HepG2 (cell line): ENCODE data around the gene CCL17. TPM values are rescaled to one million over a fixed set of nuclear protein-coding genes. Genes with fewer than 3 reads are reported as not detected.

Experiments used
- ATAC-seq: fragments of 200-7000 bp; cut with Tn5 transposase; 3 replicates; pipeline ENCODE4 v1.9.1; 2020; ENCODE audit warnings: mild to moderate bottlenecking, moderate library complexity
- BruUV-seq: library from RNA; stranded (reverse); fragments of 400-500 nt; replicated peaks from 2 replicates; lab custom pipeline; 2021; lab: Mats Ljungman, UMichigan
- CTCF ChIA-PET: fragments of 300-600 bp; formaldehyde crosslinking; extraction: SDS; loops from one replicate; lab custom pipeline; 2021; ENCODE audit warnings: low total read pairs, inconsistent platforms, low intra/inter-chr PET ratio; lab: Yijun Ruan, JAX
- POLR2A ChIA-PET: fragments of 350-600 bp; sonication (Branson Sonifier 250); formaldehyde crosslinking; loops from one replicate; lab custom pipeline; 2020; ENCODE audit warnings: antibody characterized with exemption, inconsistent platforms; lab: Yijun Ruan, JAX
- DNase-seq: peaks from one replicate; pipeline ENCODE4 v3.0.0-alpha.2; 2015; ENCODE audit warnings: low spot score
- FAIRE-seq: peaks from 3 replicates; lab custom pipeline; 2011; peaks lifted over from hg19 to GRCh38; lab: Jason Lieb, UNC
- H2AFZ ChIP-seq: one replicate; pipeline ENCODE4 v1.6.1; 2011; ENCODE audit warnings: low read length, inconsistent platforms
- H3K27ac ChIP-seq: fragments of 300-600 bp; 3 replicates; pipeline ENCODE4 v1.8.0; 2011; ENCODE audit warnings: mixed run types, mild to moderate bottlenecking, mixed read lengths, low read length, inconsistent platforms; ENCODE audit not compliant: insufficient read depth; ENCODE audit errors: extremely low read length
- H3K27me3 ChIP-seq, 2 experiments: fragments of 200-600 bp in 1 of 2; 2 replicates in 1 of 2; 3 replicates in 1 of 2; pipeline versions ENCODE4 v1.6.0 to v1.8.0; 2011; ENCODE audit warnings: low read length in 2 of 2, mild to moderate bottlenecking in 2 of 2, moderate library complexity in 2 of 2, inconsistent platforms in 1 of 2; ENCODE audit not compliant: insufficient read depth in 2 of 2, control insufficient read depth in 1 of 2
- H3K36me3 ChIP-seq, 2 experiments: fragments of 200-600 bp in 1 of 2; replicated peaks in 1 of 2; 2 replicates in 1 of 2; 3 replicates in 1 of 2; pipeline versions ENCODE4 v1.5.1 to v1.8.0; 2011; ENCODE audit warnings: low read length in 2 of 2, inconsistent platforms in 1 of 2; ENCODE audit not compliant: insufficient read depth in 2 of 2, control insufficient read depth in 1 of 2
- H3K4me1 ChIP-seq: 2 replicates; pipeline ENCODE4 v1.5.1; 2012; ENCODE audit warnings: low read length, inconsistent platforms; ENCODE audit not compliant: insufficient read depth
- H3K4me2 ChIP-seq: 2 replicates; pipeline ENCODE4 v1.6.0; 2011; ENCODE audit warnings: low read depth, low read length, inconsistent platforms
- H3K4me3 ChIP-seq, 3 experiments: fragments of 200-600 bp in 1 of 3; sonication (generic), shearing (Covaris generic) in 1 of 3; replicated peaks in 1 of 3; 2 replicates each; pipeline ENCODE4 v1.5.1; 2011 to 2016; ENCODE audit warnings: low read length in 3 of 3, inconsistent platforms in 2 of 3, low read depth in 2 of 3, mild to moderate bottlenecking in 2 of 3, control low read depth in 1 of 3, mixed read lengths in 1 of 3; ENCODE audit not compliant: insufficient read depth in 1 of 3
- H3K79me2 ChIP-seq: one replicate; pipeline ENCODE4 v1.6.1; 2011; ENCODE audit warnings: low read length, inconsistent platforms; ENCODE audit not compliant: insufficient read depth
- H3K9ac ChIP-seq: 2 replicates; pipeline ENCODE4 v1.6.0; 2011; ENCODE audit warnings: mild to moderate bottlenecking, low read depth, low read length, inconsistent platforms; ENCODE audit not compliant: insufficient read depth
- H3K9me3 ChIP-seq: 2 replicates; pipeline ENCODE4 v1.5.1; 2012; ENCODE audit warnings: mild to moderate bottlenecking, low read length
- H4K20me1 ChIP-seq: 2 replicates; pipeline ENCODE4 v1.6.0; 2011; ENCODE audit warnings: inconsistent platforms, mild to moderate bottlenecking, low read length, moderate library complexity; ENCODE audit not compliant: insufficient read depth
- CBX1 ChIP-seq: IDR thresholded peaks from one replicate; pipeline ENCODE4 v1.6.1; 2016; ENCODE audit warnings: antibody characterized with exemption, low read depth
- HNRNPL ChIP-seq: fragments of 200-400 bp; formaldehyde crosslinking; IDR thresholded peaks from 2 replicates; pipeline ENCODE4 v1.6.1; 2017; ENCODE audit warnings: mild to moderate bottlenecking, low read depth, low read length
- MNT ChIP-seq: fragments of 450-650 bp; IDR thresholded peaks from 2 replicates; pipeline ENCODE4 v1.6.1; 2016
- NFE2L1 ChIP-seq: sonication (generic); formaldehyde crosslinking; IDR thresholded peaks from 2 replicates; pipeline ENCODE4 v1.4.0; 2020; ENCODE audit warnings: missing genetic modification reagents, mild to moderate bottlenecking, borderline replicate concordance
- NONO ChIP-seq, 2 experiments: fragments of 450-650 bp in 1 of 2; sonication (generic) in 1 of 2; formaldehyde crosslinking in 1 of 2; IDR thresholded peaks in 1 of 2; conservative IDR thresholded peaks in 1 of 2; 2 replicates each; pipeline versions ENCODE4 v1.6.1 to v1.8.0; 2017 to 2022; ENCODE audit warnings: mild to moderate bottlenecking in 1 of 2, missing genetic modification reagents in 1 of 2, moderate library complexity in 1 of 2
- POGZ ChIP-seq: sonication (generic); formaldehyde crosslinking; IDR thresholded peaks from 2 replicates; pipeline ENCODE4 v1.4.0; 2020; ENCODE audit warnings: mild to moderate bottlenecking, missing genetic modification reagents
- RARG ChIP-seq: sonication (generic); formaldehyde crosslinking; IDR thresholded peaks from 2 replicates; pipeline ENCODE4 v1.4.0; 2020; ENCODE audit warnings: low read depth, mild to moderate bottlenecking, missing genetic modification reagents
- SP1 ChIP-seq, 2 experiments: fragments of 450-650 bp in 1 of 2; sonication (generic) in 1 of 2; formaldehyde crosslinking in 1 of 2; IDR thresholded peaks; 2 replicates each; pipeline versions ENCODE4 v1.4.0 to v1.6.1; 2016 to 2020; ENCODE audit warnings: missing genetic modification reagents in 1 of 2
- SRSF1 ChIP-seq: fragments of 200-400 bp; formaldehyde crosslinking; optimal IDR thresholded peaks from 2 replicates; pipeline ENCODE3; 2017; ENCODE audit warnings: mild to moderate bottlenecking, low read depth, low read length, moderate library complexity
- SRY ChIP-seq: sonication (generic); formaldehyde crosslinking; IDR thresholded peaks from 2 replicates; pipeline ENCODE4 v1.8.0; 2022; ENCODE audit warnings: mild to moderate bottlenecking, missing genetic modification reagents
- SUZ12 ChIP-seq: fragments of 150-350 bp; IDR thresholded peaks from 2 replicates; pipeline ENCODE4 v1.6.1; 2014; ENCODE audit warnings: low read depth, low read length
- TBP ChIP-seq: sonication (generic); formaldehyde crosslinking; IDR thresholded peaks from 2 replicates; pipeline ENCODE4 v1.5.0; 2020; ENCODE audit warnings: missing genetic modification reagents
- WIZ ChIP-seq: sonication (generic); formaldehyde crosslinking; IDR thresholded peaks from 2 replicates; pipeline ENCODE4 v1.5.1; 2020; ENCODE audit warnings: mild to moderate bottlenecking, missing genetic modification reagents
- ZMAT3 ChIP-seq: sonication (generic); formaldehyde crosslinking; conservative IDR thresholded peaks from 2 replicates; pipeline ENCODE4 v1.7.0; 2021; ENCODE audit warnings: missing genetic modification reagents
- ZNF10 ChIP-seq: sonication (generic); formaldehyde crosslinking; IDR thresholded peaks from 2 replicates; pipeline ENCODE4 v1.4.0; 2020; ENCODE audit warnings: mild to moderate bottlenecking, low read depth, missing genetic modification reagents, borderline replicate concordance
- ZNF33A ChIP-seq: sonication (generic); formaldehyde crosslinking; IDR thresholded peaks from 2 replicates; pipeline ENCODE4 v1.5.1; 2020; ENCODE audit warnings: missing genetic modification reagents, mild to moderate bottlenecking, moderate library complexity, borderline replicate concordance
- ZNF569 ChIP-seq: sonication (generic); formaldehyde crosslinking; IDR thresholded peaks from 2 replicates; pipeline ENCODE4 v1.5.0; 2020; ENCODE audit warnings: mild to moderate bottlenecking, missing genetic modification reagents, moderate library complexity, borderline replicate concordance
- ZNF598 ChIP-seq: sonication (generic); formaldehyde crosslinking; IDR thresholded peaks from 2 replicates; pipeline ENCODE4 v1.5.1; 2020; ENCODE audit warnings: mild to moderate bottlenecking, missing genetic modification reagents, borderline replicate concordance
- ZNF891 ChIP-seq: sonication (generic); formaldehyde crosslinking; IDR thresholded peaks from 2 replicates; pipeline ENCODE4 v1.5.0; 2020; ENCODE audit warnings: mild to moderate bottlenecking, missing genetic modification reagents
- WGBS: methylation state at CpG from one replicate; pipeline ENCODE4 v1.1.6; 2017; ENCODE audit warnings: low lambda C conversion rate; 5-methylcytosine and 5-hydroxymethylcytosine counted together
- in situ Hi-C: cut with HindIII; loops from 2 replicates; pipeline ENCODE4 v1.10.0; 2017; ENCODE audit warnings: low pct_unique_long_range_greater_than_20kb; ENCODE audit not compliant: extremely low pct_ligation_motif_present
- intact Hi-C: fragments of 100-400 bp; cut with micrococcal nuclease; formaldehyde crosslinking; loops from one replicate; pipeline ENCODE4 v1.10.0; 2022; ENCODE audit not compliant: unreplicated experiment
- polyA plus RNA-seq, 8 experiments: library from polyadenylated mRNA; depleted of rRNA in 3 of 8; stranded (reverse) in 7 of 8; unstranded in 1 of 8; fragments of >200 nt; fragmentation: Illumina TruSeq in 4 of 8; extraction: Trizol in 4 of 8; gene quantifications; 2 replicates each; pipeline versions ENCODE4 v1.2.1 to v1.2.3, GENCODE V29; 2011 to 2016; ENCODE audit warnings: low read depth in 4 of 8, missing spikeins in 1 of 8, mixed read lengths in 1 of 8; ENCODE audit not compliant: insufficient read depth in 1 of 8
- total RNA-seq, 5 experiments: library from RNA; depleted of rRNA; stranded (reverse); fragments of >200 nt; fragmentation: Illumina TruSeq; extraction: Trizol; gene quantifications; 2 replicates each; pipeline ENCODE4 v1.2.3, GENCODE V29; 2016; ENCODE audit warnings: low read depth in 1 of 5
- TF ChIP-seq, protein P1 (sequence below), 2 experiments: fragments of 450-650 bp in 1 of 2; sonication (generic) in 1 of 2; formaldehyde crosslinking; IDR thresholded peaks; 2 replicates each; pipeline versions ENCODE4 v1.5.0 to v1.8.0; 2020 to 2022; ENCODE audit warnings: mild to moderate bottlenecking in 1 of 2, missing genetic modification reagents in 1 of 2

CCL17 gene
- total and polyA plus RNA-seq, 2 of the 13 experiments (the other 11 are each of a cell fraction or from before 2014, with no cell fraction given) = not detected

- TF ChIP-seq TBP (CRISPR knock-in tag) (no peak), ZNF33A (0 out of 2 replicates have a peak, but pooled peaks have one; percentile 23), WIZ (CRISPR knock-in tag) (no peak), NFE2L1 (CRISPR knock-in tag) (no peak), ZNF891 (CRISPR knock-in tag) (peak; percentile 54), SP1 (IDR thresholded peaks at IDR 0.05) (no peak), SP1 (CRISPR knock-in tag; IDR thresholded peaks at IDR 0.05) (peak; percentile 29; the same call in 1 of the 2 replicates), RARG (no peak), NONO (IDR thresholded peaks at IDR 0.05) (no peak), NONO (CRISPR knock-in tag; conservative IDR thresholded peaks at IDR 0.05) (no peak)
Measured at GRCh38 chr16:57446531-57447185, 42.1 kb downstream of the CCL17 start (continued).

GRCh38 chr16:57447186-57447962 lies 42.8 kb downstream of the CCL17 start, which contains the start of the genes CIAPIN1 and COQ9:
Gene CIAPIN1, minus strand, starts transcription at chr16:57447385. Its CDS starts 6,457 bp downstream, at chr16:57440928.
Gene COQ9, plus strand, starts transcription at chr16:57447479. Its CDS starts 27 bp downstream, at chr16:57447506.
- in situ Hi-C loops = no loop called here
- Histone ChIP-seq H3K79me2 (peaks cover 24% of the 10 kb centered on the region), H3K27me3 (no peaks in the 10 kb centered on the region; a peak in 1 of 5 replicates), H3K36me3 (peaks cover 8 to 18% of the 10 kb centered on the region in 2 experiments; a peak in 4 of 5 replicates), H3K9me3 (no peaks in the 10 kb centered on the region), H4K20me1 (no peaks in the 10 kb centered on the region), H3K4me1 (peaks cover 46% of the 10 kb centered on the region), H3K9ac (peak within 1 kb of the TSS; percentile 97), H3K27ac (peak within 1 kb of the TSS; percentile 76), H3K4me2 (peak within 1 kb of the TSS; percentile 98), H2AFZ (no peak within 1 kb of the TSS), H3K4me3 (peak within 1 kb of the TSS; percentile 81 to 95 (median 90))
- peak; percentile 8 for FAIRE-seq
- DNase-seq = peak; percentile 92
- CTCF ChIA-PET = no interaction called here
- peak; percentile 99 for ATAC-seq
- WGBS = under 1% methylated on average over 41 of the region's 68 CpGs
- TSS peak; percentile 68 for BruUV-seq
- POLR2A ChIA-PET = interaction anchor here (0.5 to 3.8 kb wide), 38 partner anchors 9 to 1012 kb away, joined by 3 to 55 read pairs (median 5); partner anchors contain the start of genes CFAP20, CX3CL1, DOK4 and KATNB1
- intact Hi-C loops = loop anchor here (2.0 kb wide), 1 partner anchor 29 kb away; no protein-coding TSS in a partner anchor
- TF ChIP-seq HNRNPL = no peak
- TF ChIP-seq, protein P1, sequence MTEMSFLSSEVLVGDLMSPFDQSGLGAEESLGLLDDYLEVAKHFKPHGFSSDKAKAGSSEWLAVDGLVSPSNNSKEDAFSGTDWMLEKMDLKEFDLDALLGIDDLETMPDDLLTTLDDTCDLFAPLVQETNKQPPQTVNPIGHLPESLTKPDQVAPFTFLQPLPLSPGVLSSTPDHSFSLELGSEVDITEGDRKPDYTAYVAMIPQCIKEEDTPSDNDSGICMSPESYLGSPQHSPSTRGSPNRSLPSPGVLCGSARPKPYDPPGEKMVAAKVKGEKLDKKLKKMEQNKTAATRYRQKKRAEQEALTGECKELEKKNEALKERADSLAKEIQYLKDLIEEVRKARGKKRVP (CRISPR knock-in tag; IDR thresholded peaks at IDR 0.05) = peak in 1 of 2 experiments; percentile 81; a peak in 2 of 4 replicates
- peak; percentile 92 for TF ChIP-seq SRY (CRISPR knock-in tag)
- peak; percentile 87; the same call in 1 of the 2 replicates for TF ChIP-seq ZNF598
- no peak for TF ChIP-seq ZNF10 (CRISPR knock-in tag)
- TF ChIP-seq SRSF1 = peak; percentile 92
- peak; percentile 92 for TF ChIP-seq POGZ (CRISPR knock-in tag)
- TF ChIP-seq MNT = peak; percentile 68
- peak; percentile 93 for TF ChIP-seq ZMAT3
- TF ChIP-seq CBX1 = no peak
- TF ChIP-seq ZNF569 (CRISPR knock-in tag) = peak; percentile 96; the same call in 1 of the 2 replicates
- TF ChIP-seq SUZ12 = no peak
